H1 (cell line): ENCODE measurements around the gene NRTN. TPM values are rescaled to one million over a fixed set of nuclear protein-coding genes. Genes with fewer than 3 reads are reported as not detected.

Source experiments
- CTCF ChIA-PET: fragments of 300-600 bp; sonication (Branson Sonifier 250); formaldehyde crosslinking; loops from one replicate; lab custom pipeline; 2021; ENCODE audit not compliant: partially characterized antibody; lab: Charles Lee
- POLR2A ChIA-PET: fragments of 300-600 bp; sonication (Branson Sonifier 250); formaldehyde crosslinking; loops from one replicate; lab custom pipeline; 2021; ENCODE audit warnings: inconsistent platforms; ENCODE audit not compliant: partially characterized antibody; lab: Charles Lee
- DNase-seq, 2 experiments: peaks; one replicate each; pipeline versions ENCODE4 v3.0.0 to v3.0.0-alpha.2; 2010 to 2022; ENCODE audit warnings: low spot score in 2 of 2, low read depth in 1 of 2, mixed read lengths in 1 of 2
- FAIRE-seq: peaks from 2 replicates; lab custom pipeline; 2011; peaks lifted over from hg19 to GRCh38; lab: Jason Lieb, UNC
- H2AFZ ChIP-seq: 2 replicates; pipeline ENCODE4 v1.8.1; 2012; ENCODE audit warnings: low read length, inconsistent platforms
- H2AK5ac ChIP-seq: 2 replicates; pipeline ENCODE4 v1.6.1; 2013; ENCODE audit warnings: low read depth, low read length
- H2BK120ac ChIP-seq: replicated peaks from 2 replicates; pipeline ENCODE3; 2013; ENCODE audit warnings: low read depth, low read length, inconsistent platforms
- H2BK12ac ChIP-seq: 2 replicates; pipeline ENCODE4 v1.6.1; 2013; ENCODE audit warnings: low read depth, low read length
- H2BK15ac ChIP-seq: 2 replicates; pipeline ENCODE4 v1.6.1; 2013; ENCODE audit warnings: low read length
- H2BK20ac ChIP-seq: 2 replicates; pipeline ENCODE4 v1.6.1; 2013; ENCODE audit warnings: low read length
- H2BK5ac ChIP-seq: 2 replicates; pipeline ENCODE4 v1.6.1; 2013; ENCODE audit warnings: low read depth, low read length
- H3K14ac ChIP-seq: 2 replicates; pipeline ENCODE4 v1.6.1; 2013; ENCODE audit warnings: inconsistent platforms; ENCODE audit not compliant: insufficient read length
- H3K18ac ChIP-seq: 2 replicates; pipeline ENCODE4 v1.6.1; 2013; ENCODE audit warnings: low read length; ENCODE audit errors: extremely low read depth
- H3K23ac ChIP-seq: 2 replicates; pipeline ENCODE4 v1.6.1; 2013; ENCODE audit warnings: inconsistent platforms; ENCODE audit not compliant: insufficient read length
- H3K23me2 ChIP-seq: 2 replicates; pipeline ENCODE4 v1.6.1; 2013; ENCODE audit warnings: low read depth, low read length
- H3K27ac ChIP-seq: 2 replicates; pipeline ENCODE4 v1.6.1; 2011; ENCODE audit warnings: low read depth, low read length, inconsistent platforms
- H3K27me3 ChIP-seq, 4 experiments: replicated peaks in 1 of 4; 1 replicate in 1 of 4; 2 replicates in 3 of 4; pipeline versions ENCODE4 v1.6.1 to v1.8.1; 2011 to 2013; ENCODE audit warnings: low read length in 3 of 4, mild to moderate bottlenecking in 3 of 4, inconsistent platforms in 2 of 4, mixed read lengths in 2 of 4, moderate library complexity in 1 of 4; ENCODE audit not compliant: control insufficient read depth in 3 of 4, insufficient read depth in 3 of 4; ENCODE audit errors: extremely low read depth in 1 of 4
- H3K36me3 ChIP-seq, 4 experiments: 2 replicates each; pipeline versions ENCODE4 v1.6.1 to v1.8.1; 2011 to 2013; ENCODE audit warnings: mild to moderate bottlenecking in 4 of 4, low read length in 3 of 4, moderate library complexity in 2 of 4, control low read depth in 1 of 4, inconsistent platforms in 1 of 4; ENCODE audit not compliant: insufficient read depth in 4 of 4, control insufficient read depth in 2 of 4
- H3K4ac ChIP-seq: replicated peaks from 2 replicates; pipeline ENCODE3; 2013; ENCODE audit warnings: low read length, low read depth, mixed read lengths, inconsistent platforms; ENCODE audit not compliant: insufficient read length
- H3K4me1 ChIP-seq, 4 experiments: replicated peaks in 1 of 4; 1 replicate in 1 of 4; 2 replicates in 3 of 4; pipeline versions ENCODE4 v1.6.1 to v1.8.1; 2011 to 2013; ENCODE audit warnings: low read length in 3 of 4, inconsistent platforms in 2 of 4, mixed read lengths in 1 of 4; ENCODE audit not compliant: insufficient read depth in 4 of 4, control insufficient read depth in 3 of 4
- H3K4me2 ChIP-seq, 2 experiments: 2 replicates each; pipeline versions ENCODE4 v1.6.1 to v1.8.1; 2011 to 2013; ENCODE audit warnings: low read depth in 2 of 2, low read length in 2 of 2, control low read depth in 1 of 2, inconsistent platforms in 1 of 2, mild to moderate bottlenecking in 1 of 2; ENCODE audit not compliant: insufficient read depth in 1 of 2
- H3K4me3 ChIP-seq, 4 experiments: fragments of 200-600, 300-600 bp in 1 of 4; sonication (generic), shearing (Covaris generic), sonication (Bioruptor Twin) in 1 of 4; 2 replicates each; pipeline versions ENCODE4 v1.5.1 to v1.8.1; 2011 to 2016; ENCODE audit warnings: low read length in 4 of 4, low read depth in 3 of 4, control low read depth in 2 of 4, inconsistent platforms in 2 of 4, mild to moderate bottlenecking in 2 of 4, mixed read lengths in 1 of 4, moderate library complexity in 1 of 4; ENCODE audit not compliant: insufficient read depth in 2 of 4; ENCODE audit errors: extremely low read depth in 1 of 4
- H3K56ac ChIP-seq: replicated peaks from 2 replicates; pipeline ENCODE3; 2013; ENCODE audit warnings: low read depth, mild to moderate bottlenecking, mixed read lengths, low read length, inconsistent platforms; ENCODE audit not compliant: insufficient read length
- H3K79me1 ChIP-seq: 2 replicates; pipeline ENCODE4 v1.6.1; 2013; ENCODE audit warnings: low read depth, low read length, control low read depth
- H3K79me2 ChIP-seq, 2 experiments: 2 replicates each; pipeline versions ENCODE4 v1.6.1 to v1.8.1; 2012 to 2013; ENCODE audit warnings: low read length in 2 of 2, mild to moderate bottlenecking in 2 of 2, inconsistent platforms in 1 of 2; ENCODE audit not compliant: insufficient read depth in 2 of 2, control insufficient read depth in 1 of 2
- H3K9ac ChIP-seq, 4 experiments: replicated peaks in 1 of 4; 1 replicate in 1 of 4; 2 replicates in 3 of 4; pipeline versions ENCODE4 v1.6.1 to v1.8.1; 2011 to 2013; ENCODE audit warnings: low read depth in 3 of 4, low read length in 3 of 4, control low read depth in 2 of 4, mild to moderate bottlenecking in 2 of 4, moderate library complexity in 2 of 4, inconsistent platforms in 1 of 4; ENCODE audit errors: extremely low read depth in 1 of 4
- H3K9me3 ChIP-seq, 2 experiments: 2 replicates each; pipeline versions ENCODE4 v1.6.1 to v1.8.1; 2012 to 2013; ENCODE audit warnings: mild to moderate bottlenecking in 2 of 2, moderate library complexity in 2 of 2, control low read depth in 1 of 2, inconsistent platforms in 1 of 2, low read depth in 1 of 2, low read length in 1 of 2, mixed read lengths in 1 of 2; ENCODE audit not compliant: insufficient read depth in 2 of 2
- H4K20me1 ChIP-seq, 2 experiments: replicated peaks in 1 of 2; 2 replicates each; pipeline versions ENCODE3 to v1.8.1; 2011 to 2013; ENCODE audit warnings: inconsistent platforms in 2 of 2, low read length in 2 of 2, mild to moderate bottlenecking in 1 of 2; ENCODE audit not compliant: insufficient read depth in 2 of 2, control insufficient read depth in 1 of 2
- H4K5ac ChIP-seq: 2 replicates; pipeline ENCODE4 v1.6.1; 2013; ENCODE audit warnings: low read length, low read depth, mixed read lengths, inconsistent platforms; ENCODE audit not compliant: insufficient read length
- H4K8ac ChIP-seq: 2 replicates; pipeline ENCODE4 v1.8.0; 2013; ENCODE audit warnings: mild to moderate bottlenecking, moderate library complexity, low read length, inconsistent platforms; ENCODE audit not compliant: insufficient read depth; ENCODE audit errors: extremely low read depth
- H4K91ac ChIP-seq: replicated peaks from 2 replicates; pipeline ENCODE3; 2013; ENCODE audit warnings: low read length, mixed read lengths, inconsistent platforms; ENCODE audit not compliant: insufficient read length
- ASH2L ChIP-seq: fragments of 200-600, 300-600 bp; sonication (generic); IDR thresholded peaks from one replicate; pipeline ENCODE4 v1.7.1; 2017; ENCODE audit warnings: low read length
- BCL11A ChIP-seq, 2 experiments: IDR thresholded peaks; one replicate each; pipeline ENCODE4 v1.6.1; 2011; ENCODE audit warnings: low read depth in 2 of 2, low read length in 2 of 2, mild to moderate bottlenecking in 2 of 2
- CBX8 ChIP-seq: fragments of 300-800, 300-1000 bp; sonication (generic); IDR thresholded peaks from 2 replicates; pipeline ENCODE4 v1.7.1; 2016; ENCODE audit warnings: low read depth, low read length, borderline replicate concordance
- CEBPB ChIP-seq: IDR thresholded peaks from 2 replicates; pipeline ENCODE4 v1.6.1; 2012; ENCODE audit warnings: low read depth, low read length
- JUND ChIP-seq: IDR thresholded peaks from 2 replicates; pipeline ENCODE4 v1.6.1; 2011; ENCODE audit warnings: mild to moderate bottlenecking, improper control_type of control experiment, low read length
- RNF2 ChIP-seq: fragments of 200-900, 300-1000 bp; sonication (generic); IDR thresholded peaks from 2 replicates; pipeline ENCODE4 v1.7.1; 2016; ENCODE audit warnings: borderline replicate concordance, low read depth, mild to moderate bottlenecking, antibody characterized with exemption, low read length; ENCODE audit not compliant: poor library complexity, severe bottlenecking; ENCODE audit errors: missing control alignments
- RXRA ChIP-seq: IDR thresholded peaks from 2 replicates; pipeline ENCODE4 v1.6.1; 2011; ENCODE audit warnings: low read depth, mild to moderate bottlenecking, low read length, moderate library complexity; ENCODE audit not compliant: insufficient read depth
- SIX5 ChIP-seq: IDR thresholded peaks from 2 replicates; pipeline ENCODE4 v1.6.1; 2011; ENCODE audit warnings: mild to moderate bottlenecking, low read depth, low read length
- SP2 ChIP-seq: IDR thresholded peaks from 2 replicates; pipeline ENCODE4 v1.6.1; 2012; ENCODE audit warnings: mild to moderate bottlenecking, low read length, inconsistent platforms
- WGBS, 2 experiments: shearing (Covaris generic) in 1 of 2; methylation state at CpG; one replicate each; pipeline versions ENCODE4 v1.1.6 to v1.1.7; 2013 to 2015; ENCODE audit warnings: low lambda C conversion rate in 2 of 2, mixed read lengths in 2 of 2, inconsistent platforms in 1 of 2, low coverage in 1 of 2, missing lambda C conversion rate in 1 of 2; ENCODE audit not compliant: insufficient replicate concordance in 2 of 2, insufficient coverage in 1 of 2, insufficient read length in 1 of 2; ENCODE audit errors: extremely low coverage in 1 of 2, missing lambda C conversion rate in 1 of 2; 5-methylcytosine and 5-hydroxymethylcytosine counted together
- polyA plus RNA-seq, 7 experiments: library from polyadenylated mRNA; depleted of rRNA in 3 of 7; stranded (reverse) in 5 of 7; unstranded in 2 of 7; fragments of >200 nt in 5 of 7; fragments of 200-250 nt in 2 of 7; gene quantifications; 1 replicate in 5 of 7; 2 replicates in 1 of 7; 4 replicates in 1 of 7; pipeline versions ENCODE4 v1.2.1 to v1.2.3, GENCODE V29; 2011 to 2013; ENCODE audit warnings: missing spikeins in 2 of 7, mixed read lengths in 2 of 7
- total RNA-seq: library from RNA; stranded (reverse); fragmentation: NEBNext Ultra II Directional; extraction: Animal tissue kit (Norgen Biotek cat#: 25700); gene quantifications from 2 replicates; pipeline ENCODE4 v1.2.1, GENCODE V29; 2021

NRTN gene
- total and polyA plus RNA-seq, 2 of the 8 experiments (the other 6 are each of a cell fraction or from before 2014, with no cell fraction given): 3.9 to 5.3 TPM

GRCh38 chr19:5824751-5825150 lies 19.9 kb downstream of the NRTN start:
- H3K14ac ChIP-seq: no peak overlapping the region
- H3K9ac ChIP-seq: no peak overlapping the region
- peaks cover 0 to 8% (median 6%) of the 10 kb centered on the region in 4 experiments; a peak in 6 of 7 replicates for H3K4me1 ChIP-seq
- peaks cover 12% of the 10 kb centered on the region; the same call in 1 of the 2 replicates for H3K23me2 ChIP-seq
- POLR2A ChIA-PET: interaction anchor here (0.6 to 2.1 kb wide), 5 partner anchors 16 to 106 kb away, joined by 3 to 8 read pairs (median 5); partner anchors contain the start of genes FUT3 and NRTN
- no peaks in the 10 kb centered on the region for H3K79me2 ChIP-seq
- no peak overlapping the region for H2BK12ac ChIP-seq
- H3K27me3 ChIP-seq: no peaks in the 10 kb centered on the region; a peak in 1 of 7 replicates
- no peaks in the 10 kb centered on the region for H3K36me3 ChIP-seq
- no peak overlapping the region for H4K91ac ChIP-seq
- H3K79me1 ChIP-seq: no peaks in the 10 kb centered on the region
- H3K4me2 ChIP-seq: no peak overlapping the region
- H3K9me3 ChIP-seq: no peaks in the 10 kb centered on the region
- no peak overlapping the region for H3K4ac ChIP-seq
- no peak for FAIRE-seq
- no peak overlapping the region for H4K5ac ChIP-seq
- no peak overlapping the region for H2BK15ac ChIP-seq
- no peak overlapping the region for H2BK20ac ChIP-seq
- H2BK120ac ChIP-seq: no peak overlapping the region
- 86% methylated on average over 9 of the region's 10 CpGs; no CpG with 5 or more reads in 1 of the 2 experiments for WGBS, 2 experiments
- DNase-seq: no peak
- H3K4me3 ChIP-seq: no peak overlapping the region
- H3K56ac ChIP-seq: no peak overlapping the region
- TF ChIP-seq JUND: no peak
- TF ChIP-seq RXRA: no peak
- TF ChIP-seq SP2: no peak
- no peak for TF ChIP-seq RNF2
- TF ChIP-seq CBX8: no peak
- TF ChIP-seq ASH2L: no peak
- no peak for TF ChIP-seq SIX5
- no peak for TF ChIP-seq BCL11A (IDR thresholded peaks at IDR 0.05; ENCODE audit: low read depth in 2 of 2, low read length in 2 of 2)
- no peak for TF ChIP-seq CEBPB
- no peak overlapping the region for H2AK5ac ChIP-seq
- H2AFZ ChIP-seq: no peak overlapping the region
- H3K18ac ChIP-seq: no peak overlapping the region
- CTCF ChIA-PET: interaction anchor here (0.5 to 3.7 kb wide), 7 partner anchors 11 to 68 kb away, joined by 3 to 32 read pairs (median 5); partner anchors contain the start of gene NRTN
- 0 out of 2 replicates have a peak overlapping the region, but pooled peaks have one; percentile 25 for H4K8ac ChIP-seq
- H4K20me1 ChIP-seq: peaks cover 0 to 4% of the 10 kb centered on the region in 2 experiments
- H3K27ac ChIP-seq: no peak overlapping the region
- H2BK5ac ChIP-seq: no peak overlapping the region
- H3K23ac ChIP-seq: no peak overlapping the region
